NCI-H1048 (cell line): ENCODE measurements around the gene MACROD2.

Source experiments
- DNase-seq: peaks from one replicate; lab custom pipeline; 2025; lab: John Stamatoyannopoulos, UW

Gene MACROD2

DNA sequence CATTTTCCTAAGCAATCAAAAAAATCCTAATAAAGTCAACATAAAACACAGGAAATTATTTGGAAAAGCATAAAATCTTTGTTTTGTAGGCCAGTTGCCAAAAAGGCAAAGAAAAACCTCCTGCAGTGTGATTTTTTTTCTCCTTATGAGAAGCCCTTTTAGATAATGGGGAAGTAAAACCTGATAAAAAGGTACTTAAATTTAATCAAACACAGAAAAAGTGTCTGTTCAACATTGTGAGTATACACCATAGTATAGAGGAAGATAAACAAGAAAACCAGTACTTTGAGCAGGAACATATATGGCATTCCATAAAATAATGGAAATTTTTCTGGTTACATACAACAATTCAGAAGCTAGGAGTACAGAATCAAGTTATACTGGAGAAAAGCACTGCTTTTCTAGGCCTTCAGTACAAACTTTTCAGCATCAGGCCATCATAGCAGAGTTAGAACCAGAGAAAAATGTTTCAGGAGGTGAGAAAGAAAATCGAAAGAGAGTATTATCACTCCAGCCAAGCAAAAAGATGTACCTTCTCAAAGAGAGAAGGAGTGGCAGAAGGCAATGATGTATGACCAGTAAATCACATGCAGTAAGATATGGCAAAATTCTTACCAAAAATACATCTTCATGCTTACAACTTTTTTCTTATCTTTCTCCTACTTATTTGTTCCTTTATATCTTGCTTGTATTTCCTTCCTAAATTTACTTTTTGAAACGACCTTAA is 2083.0 kb downstream of the MACROD2 start:
- no peak for DNase-seq

DNA sequence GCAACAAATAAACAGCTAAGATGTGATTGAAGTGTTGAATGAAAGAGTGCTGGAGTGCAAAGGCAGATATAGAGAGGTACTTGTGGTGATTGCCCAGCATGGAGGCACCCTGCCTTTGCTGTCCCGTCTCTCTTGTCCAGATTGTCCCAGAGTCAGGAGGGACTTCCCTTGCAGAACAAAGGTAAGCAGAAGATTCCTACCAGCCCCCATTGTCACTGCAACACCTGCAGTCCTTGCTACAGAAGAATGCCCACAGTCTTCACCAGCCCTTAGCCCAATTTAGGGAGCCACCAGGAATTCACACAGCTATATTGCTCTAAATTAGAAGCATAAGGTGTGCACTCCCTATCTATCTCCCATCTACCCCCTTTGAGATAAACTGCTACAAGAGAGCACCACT is 2086.1 kb downstream of the MACROD2 start:
- no peak for DNase-seq

DNA sequence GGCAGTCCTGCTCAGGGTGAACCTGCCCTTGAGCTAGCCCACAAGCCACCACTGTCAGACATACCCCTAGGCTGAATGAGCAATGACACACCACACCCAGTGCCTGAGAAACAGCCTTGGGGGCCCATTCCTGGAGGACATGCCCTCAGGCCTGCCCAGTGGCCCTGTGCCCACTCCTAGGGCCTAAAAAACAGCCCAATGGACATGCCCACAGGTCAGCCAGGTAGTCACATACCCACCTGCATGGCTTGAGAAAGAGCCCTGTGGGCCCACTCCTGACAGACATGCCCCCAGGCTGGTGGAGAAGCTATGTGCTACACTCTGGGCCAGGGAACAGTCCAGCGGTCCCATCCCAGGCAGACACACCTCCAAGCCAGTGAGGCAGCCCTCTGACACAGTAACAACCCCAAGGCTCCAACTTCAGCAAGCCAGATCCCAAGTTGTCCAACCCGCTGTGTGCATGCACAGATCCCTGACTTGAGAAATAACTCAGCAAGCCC is 2086.8 kb downstream of the MACROD2 start:
- DNase-seq: no peak

DNA sequence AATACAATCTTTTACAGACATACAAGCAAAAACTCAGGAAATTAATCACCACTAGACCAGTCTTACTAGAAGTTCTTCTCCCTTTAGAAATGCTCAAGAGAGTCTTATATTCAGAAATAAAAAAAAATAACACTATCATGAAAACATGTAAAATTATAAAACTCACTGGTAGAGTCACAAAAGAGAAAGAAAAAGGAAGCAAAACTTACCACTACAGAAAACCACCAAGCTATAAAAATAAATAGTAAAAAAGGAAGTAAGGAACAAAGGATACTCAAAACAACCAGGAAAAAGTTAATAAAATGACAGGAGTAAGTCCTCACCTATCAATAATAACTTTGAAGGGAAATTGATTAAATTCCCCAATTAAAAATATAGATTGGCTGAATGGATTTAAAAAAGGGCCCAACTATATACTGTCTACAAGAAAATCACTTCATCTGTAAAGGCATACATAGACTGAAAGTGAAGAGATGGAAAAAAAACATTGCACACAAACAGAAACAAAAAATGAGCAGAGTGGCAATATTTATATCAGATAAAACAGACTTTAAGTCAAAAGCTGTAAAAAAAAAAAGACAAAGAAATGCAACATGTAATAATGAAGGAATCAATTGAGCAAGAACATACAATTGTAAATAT is 2088.4 kb downstream of the MACROD2 start:
- DNase-seq: no peak

DNA sequence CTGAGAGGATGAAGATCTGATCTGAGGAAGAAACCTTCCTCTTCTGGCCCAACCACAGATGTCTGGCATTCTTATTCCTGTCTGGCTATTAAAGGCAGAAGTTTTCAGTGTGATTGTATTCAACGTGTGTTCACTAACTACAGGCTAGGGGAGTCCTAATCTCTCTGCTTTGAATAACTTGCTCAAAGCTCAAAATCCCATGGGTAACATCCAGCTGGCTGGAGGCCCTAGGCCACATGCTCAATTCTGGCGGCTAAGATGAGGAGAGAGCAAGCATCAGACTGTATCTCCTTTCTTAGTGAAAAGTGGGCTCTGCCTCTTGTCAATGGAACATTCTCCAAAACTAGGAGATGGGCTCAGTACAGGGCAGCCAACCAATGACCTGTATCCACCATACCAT is 2099.9 kb downstream of the MACROD2 start:
- DNase-seq: no peak

DNA sequence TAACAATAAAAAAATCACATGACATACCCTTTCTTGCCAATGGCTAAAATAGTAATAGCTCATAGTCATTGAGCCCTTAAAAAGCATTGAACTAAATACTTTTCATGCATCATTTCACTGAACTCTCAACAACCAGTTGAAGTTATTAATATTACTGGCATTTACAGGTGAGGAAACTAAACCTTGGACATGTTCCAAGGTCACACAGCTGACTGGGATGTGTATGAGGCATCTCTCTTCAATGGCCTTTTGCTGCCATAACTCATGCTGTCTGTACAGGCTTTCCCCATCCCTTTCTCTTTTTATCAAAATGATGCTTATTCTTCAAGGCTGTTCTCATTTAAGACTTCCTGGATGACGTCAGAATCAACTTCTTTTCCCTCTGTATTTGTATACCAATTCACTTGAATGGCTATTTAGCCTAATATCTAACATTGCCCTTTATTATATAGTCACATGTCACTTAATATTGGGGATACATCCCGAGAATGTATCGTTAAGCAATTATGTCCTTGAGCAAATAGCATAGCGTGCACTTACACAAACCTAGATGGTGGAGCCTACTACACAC is 2101.5 kb downstream of the MACROD2 start:
- DNase-seq: no peak

DNA sequence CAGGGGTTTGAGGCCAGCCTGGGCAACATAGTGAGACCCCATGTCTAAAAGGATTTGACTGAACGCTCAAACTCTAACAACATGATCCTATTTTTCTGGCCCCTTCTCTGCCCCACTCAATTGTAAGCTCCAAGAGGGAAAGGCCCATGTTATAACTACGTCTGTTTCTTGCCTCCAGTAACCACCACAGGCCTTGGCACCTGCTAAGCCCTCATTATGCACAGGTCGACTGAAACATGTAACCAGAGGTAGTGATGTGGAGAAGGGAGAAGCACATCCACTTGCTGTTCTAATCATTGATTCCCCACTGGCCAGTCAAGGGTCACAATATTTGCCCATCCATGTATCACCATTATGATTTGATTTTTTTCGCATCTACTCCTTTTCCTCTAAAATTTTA is 2102.5 kb downstream of the MACROD2 start:
- DNase-seq: no peak

DNA sequence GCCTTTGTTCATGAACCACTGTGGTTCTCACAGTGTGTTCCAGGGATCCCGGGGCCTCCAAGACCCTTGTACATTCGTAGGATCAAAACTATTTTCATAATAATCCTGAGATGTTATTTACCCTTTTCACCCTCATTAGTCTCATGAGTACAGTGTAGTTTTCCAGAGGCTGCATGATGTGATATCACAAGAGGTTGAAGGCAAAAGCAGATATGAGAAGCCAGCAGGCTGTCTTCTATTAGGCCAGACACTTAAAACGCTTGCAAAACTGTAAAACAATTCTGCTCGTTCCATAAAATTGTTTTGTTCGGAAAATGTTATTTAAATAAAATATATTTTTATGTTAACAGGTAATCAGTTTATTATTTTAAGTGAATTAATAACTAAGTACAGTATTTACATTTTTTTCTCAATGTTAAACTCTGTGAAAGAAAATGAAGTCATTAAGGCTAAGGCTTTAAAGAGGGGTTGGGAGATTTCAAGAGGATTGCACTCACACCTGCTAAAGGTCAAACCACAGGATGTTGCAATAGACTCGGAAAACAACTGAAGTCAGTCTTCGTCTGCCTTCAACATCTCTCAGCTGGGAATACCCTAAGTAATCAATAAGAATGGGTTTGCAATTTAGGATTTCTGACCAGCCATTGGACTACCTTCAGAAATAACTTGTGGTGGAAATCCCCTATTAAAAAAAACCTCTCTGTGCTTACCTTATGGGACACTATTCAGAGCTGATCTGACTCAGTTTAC is 2103.7 kb downstream of the MACROD2 start:
- DNase-seq: no peak

DNA sequence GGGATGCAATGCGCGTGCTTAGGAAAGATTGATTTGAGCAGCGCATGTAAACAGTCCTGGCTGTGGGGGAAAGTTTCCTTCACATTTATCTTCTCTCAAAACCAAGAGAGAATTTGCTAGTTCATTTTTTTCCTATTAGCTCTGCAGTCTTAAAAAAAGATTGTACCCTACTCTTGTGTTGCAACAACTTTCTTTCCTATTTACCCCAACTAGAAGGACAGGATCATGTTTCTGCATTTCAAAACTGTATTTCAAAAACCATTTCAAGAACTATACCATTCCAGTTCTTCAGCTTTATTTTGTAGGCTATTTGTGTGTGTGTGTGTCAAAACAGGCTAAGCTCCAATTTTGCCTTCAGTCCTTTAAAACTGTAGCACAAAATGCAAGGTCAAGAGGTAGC is 2104.8 kb downstream of the MACROD2 start:
- no peak for DNase-seq

DNA sequence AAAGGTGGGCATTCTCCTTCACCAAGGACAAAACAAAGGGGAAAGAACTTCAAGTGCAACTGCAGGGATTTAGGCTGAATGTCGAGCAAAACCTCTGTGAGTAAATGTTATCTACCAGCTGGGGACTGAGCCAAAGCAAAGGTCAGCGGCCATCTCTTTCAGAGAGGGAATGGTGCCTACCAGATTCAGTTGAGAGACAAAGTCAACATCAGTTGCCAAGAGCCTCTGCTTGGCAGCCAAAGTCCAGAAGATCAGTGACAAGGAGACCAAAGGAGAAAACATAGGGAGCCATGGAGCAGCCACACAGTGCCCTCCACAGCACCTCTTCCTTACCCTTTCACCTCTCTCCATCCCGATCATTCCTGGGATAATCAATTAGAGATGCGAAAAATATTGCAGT is 2105.5 kb downstream of the MACROD2 start:
- no peak for DNase-seq
